Measurements from ENCODE around the gene MIGA1. TPM values are rescaled to one million over a fixed set of nuclear protein-coding genes. Genes with fewer than 3 reads are reported as not detected.

Gene MIGA1
- total RNA-seq: 7.8 and 8.4 TPM in 2 replicates

GRCh38 chr1:77779529-77780281 is at the start of gene MIGA1:
Gene MIGA1 (plus strand): TSS chr1:77779649. CDS start chr1:77783253, 3,604 bp downstream.

GRCh38 chr1:77759071-77760028 is 20.1 kb upstream of the MIGA1 start, which contains the start of gene USP33:
Gene USP33 (minus strand): TSS chr1:77759852. CDS start chr1:77741697, 18,155 bp downstream.

GRCh38 chr1:77888081-77888780 is 108.8 kb downstream of the MIGA1 start, which contains the start of gene NEXN:
Gene NEXN (plus strand): TSS chr1:77888624. CDS start chr1:77916107, 27,483 bp downstream.

Other genes with a start within 250 kb of the MIGA1 start
- 53.6 and 67.6 TPM in 2 replicates for gene ZZZ3, start 97.0 kb upstream of the MIGA1 start, total RNA-seq
- 82.8 and 83.7 TPM in 2 replicates for gene USP33, start 19.8 kb upstream of the MIGA1 start, total RNA-seq
- 10.0 and 13.6 TPM in 2 replicates for gene NEXN, start 109.0 kb downstream of the MIGA1 start, total RNA-seq
- 75.2 and 81.9 TPM in 2 replicates for gene FUBP1, start 199.4 kb downstream of the MIGA1 start, total RNA-seq
- gene DNAJB4, start 225.3 kb downstream of the MIGA1 start, total RNA-seq: 28.4 and 38.0 TPM in 2 replicates